ENCODE results near the gene CATSPERZ.
"Not testable (repeated sequence)": the region's sequence is repeated elsewhere in the genome, so short reads cannot be mapped to it uniquely, and the experiment has no call there.

Gene CATSPERZ

GRCh38 chr11:64306876-64307622 lies 6.9 kb downstream of the CATSPERZ start:
- Histone ChIP-seq H2BK5ac (ENCODE audit: low read length) (peak overlapping the region; percentile 7), H3K79me1 (ENCODE audit: low read depth, low read length) (peaks cover 10% of the 10 kb centered on the region), H3K4me3 (ENCODE audit: low read length in 2 of 2) (peak overlapping the region; percentile 88 to 92), H3K4ac (ENCODE audit: low read length) (no peak overlapping the region), H4K8ac (ENCODE audit: low read depth, low read length) (no peak overlapping the region), H2BK15ac (ENCODE audit: low read length) (no peak overlapping the region), H3K27ac (replicated peaks; ENCODE audit: low read length) (no peak overlapping the region), H2AFZ (ENCODE audit: low read length) (no peak overlapping the region), H4K91ac (ENCODE audit: low read depth, low read length, poor library complexity) (no peak overlapping the region), H3K4me1 (ENCODE audit: control insufficient read depth in 2 of 2, insufficient read depth in 1 of 2, low read depth in 1 of 2, low read length in 2 of 2) (peaks cover 9 to 12% of the 10 kb centered on the region in 2 donors), H3K9me3 (replicated peaks in 1 of 2; ENCODE audit: control insufficient read depth in 2 of 2, insufficient read depth in 1 of 2, low read depth in 1 of 2, low read length in 2 of 2) (no peaks in the 10 kb centered on the region), H3K36me3 (replicated peaks in 1 of 2; ENCODE audit: control insufficient read depth in 2 of 2, insufficient read depth in 2 of 2, low read length in 2 of 2) (peaks cover 3 to 10% of the 10 kb centered on the region in 2 donors), H3K27me3 (ENCODE audit: control insufficient read depth in 3 of 3, insufficient read depth in 3 of 3, low read depth in 1 of 3, low read length in 3 of 3) (peaks cover 0 to 12% (median 0%) of the 10 kb centered on the region in 3 experiments), H3K18ac (ENCODE audit: low read length) (no peak overlapping the region), H3K23ac (ENCODE audit: low read depth, low read length, poor library complexity) (no peak overlapping the region), H3K9ac (ENCODE audit: low read depth, low read length, poor library complexity) (peak overlapping the region; percentile 7), H2BK12ac (ENCODE audit: low read length) (no peak overlapping the region), H2AK5ac (ENCODE audit: low read depth, low read length) (peak overlapping the region; percentile 94), H3K4me2 (ENCODE audit: insufficient read depth, low read length, poor library complexity, severe bottlenecking) (peak overlapping the region; percentile 91), H3K14ac (ENCODE audit: low read length) (no peak overlapping the region), H2BK120ac (ENCODE audit: low read depth, low read length) (no peak overlapping the region)
- DNase-seq (ENCODE audit: low spot score), result no peak
- WGBS, 2 donors (ENCODE audit: extremely low coverage in 2 of 2, insufficient read length in 2 of 2, insufficient replicate concordance in 1 of 2), result no CpG with 5 or more reads among the region's 15 CpGs

- DNase-seq (ENCODE audit: low spot score); H3K14ac ChIP-seq (ENCODE audit: low read length); H3K18ac ChIP-seq (ENCODE audit: low read length); H2BK5ac ChIP-seq (ENCODE audit: low read length); H4K8ac ChIP-seq (ENCODE audit: low read depth, low read length); H3K9me3 ChIP-seq (replicated peaks in 1 of 2; ENCODE audit: control insufficient read depth in 2 of 2, insufficient read depth in 1 of 2, low read depth in 1 of 2, low read length in 2 of 2); H2BK15ac ChIP-seq (ENCODE audit: low read length); H3K23ac ChIP-seq (ENCODE audit: low read depth, low read length, poor library complexity); H4K91ac ChIP-seq (ENCODE audit: low read depth, low read length, poor library complexity); H3K4me3 ChIP-seq (ENCODE audit: low read length in 2 of 2); H3K27ac ChIP-seq (replicated peaks; ENCODE audit: low read length); H2BK120ac ChIP-seq (ENCODE audit: low read depth, low read length); H3K9ac ChIP-seq (ENCODE audit: low read depth, low read length, poor library complexity); H3K36me3 ChIP-seq (replicated peaks in 1 of 2; ENCODE audit: control insufficient read depth in 2 of 2, insufficient read depth in 2 of 2, low read length in 2 of 2); H2AK5ac ChIP-seq (ENCODE audit: low read depth, low read length); H3K4me2 ChIP-seq (ENCODE audit: insufficient read depth, low read length, poor library complexity, severe bottlenecking); H3K4ac ChIP-seq (ENCODE audit: low read length); H3K79me1 ChIP-seq (ENCODE audit: low read depth, low read length); H2AFZ ChIP-seq (ENCODE audit: low read length); H2BK12ac ChIP-seq (ENCODE audit: low read length): not testable (repeated sequence)
- Histone ChIP-seq H3K4me1 (ENCODE audit: control insufficient read depth in 2 of 2, insufficient read depth in 1 of 2, low read depth in 1 of 2, low read length in 2 of 2) (peaks cover 9 to 12% of the 10 kb centered on the region in 2 donors), H3K27me3 (ENCODE audit: control insufficient read depth in 3 of 3, insufficient read depth in 3 of 3, low read depth in 1 of 3, low read length in 3 of 3) (peaks cover 0 to 12% (median 0%) of the 10 kb centered on the region in 3 experiments)
- WGBS, 2 donors (ENCODE audit: extremely low coverage in 2 of 2, insufficient read length in 2 of 2, insufficient replicate concordance in 1 of 2), result no CpG with 5 or more reads among the region's 5 CpGs
Observed at GRCh38 chr11:64307795-64308194, 7.6 kb downstream of the CATSPERZ start.

GRCh38 chr11:64312947-64313346 lies 12.8 kb downstream of the CATSPERZ start:
- Histone ChIP-seq H3K23ac (ENCODE audit: low read depth, low read length, poor library complexity) (no peak overlapping the region), H3K27ac (replicated peaks; ENCODE audit: low read length) (no peak overlapping the region), H3K79me1 (ENCODE audit: low read depth, low read length) (peaks cover 22% of the 10 kb centered on the region), H2BK12ac (ENCODE audit: low read length) (no peak overlapping the region), H4K8ac (ENCODE audit: low read depth, low read length) (no peak overlapping the region), H3K36me3 (replicated peaks in 1 of 2; ENCODE audit: control insufficient read depth in 2 of 2, insufficient read depth in 2 of 2, low read length in 2 of 2) (peaks cover 12 to 27% of the 10 kb centered on the region in 2 donors), H3K4me2 (ENCODE audit: insufficient read depth, low read length, poor library complexity, severe bottlenecking) (no peak overlapping the region), H3K14ac (ENCODE audit: low read length) (no peak overlapping the region), H2BK120ac (ENCODE audit: low read depth, low read length) (no peak overlapping the region), H3K4me1 (ENCODE audit: control insufficient read depth in 2 of 2, insufficient read depth in 1 of 2, low read depth in 1 of 2, low read length in 2 of 2) (peaks cover 0 to 4% of the 10 kb centered on the region in 2 donors), H2BK5ac (ENCODE audit: low read length) (no peak overlapping the region), H2BK15ac (ENCODE audit: low read length) (no peak overlapping the region), H3K9ac (ENCODE audit: low read depth, low read length, poor library complexity) (no peak overlapping the region), H2AK5ac (ENCODE audit: low read depth, low read length) (no peak overlapping the region), H2AFZ (ENCODE audit: low read length) (no peak overlapping the region), H4K91ac (ENCODE audit: low read depth, low read length, poor library complexity) (no peak overlapping the region), H3K18ac (ENCODE audit: low read length) (no peak overlapping the region), H3K4ac (ENCODE audit: low read length) (no peak overlapping the region), H3K9me3 (replicated peaks in 1 of 2; ENCODE audit: control insufficient read depth in 2 of 2, insufficient read depth in 1 of 2, low read depth in 1 of 2, low read length in 2 of 2) (peaks cover 0 to 2% of the 10 kb centered on the region in 2 donors), H3K4me3 (ENCODE audit: low read length in 2 of 2) (no peak overlapping the region), H3K27me3 (ENCODE audit: control insufficient read depth in 3 of 3, insufficient read depth in 3 of 3, low read depth in 1 of 3, low read length in 3 of 3) (no peaks in the 10 kb centered on the region)
- no peak for DNase-seq (ENCODE audit: low spot score)
- no CpG with 5 or more reads among the region's 10 CpGs for WGBS, 2 donors (ENCODE audit: extremely low coverage in 2 of 2, insufficient read length in 2 of 2, insufficient replicate concordance in 1 of 2)

GRCh38 chr11:64313491-64314145 lies 13.5 kb downstream of the CATSPERZ start:
- Histone ChIP-seq H4K91ac (ENCODE audit: low read depth, low read length, poor library complexity) (no peak overlapping the region), H3K4me1 (ENCODE audit: control insufficient read depth in 2 of 2, insufficient read depth in 1 of 2, low read depth in 1 of 2, low read length in 2 of 2) (peaks cover 0 to 4% of the 10 kb centered on the region in 2 donors), H2BK12ac (ENCODE audit: low read length) (no peak overlapping the region), H4K8ac (ENCODE audit: low read depth, low read length) (no peak overlapping the region), H3K79me1 (ENCODE audit: low read depth, low read length) (peaks cover 22% of the 10 kb centered on the region), H3K9ac (ENCODE audit: low read depth, low read length, poor library complexity) (no peak overlapping the region), H3K36me3 (replicated peaks in 1 of 2; ENCODE audit: control insufficient read depth in 2 of 2, insufficient read depth in 2 of 2, low read length in 2 of 2) (peaks cover 12 to 27% of the 10 kb centered on the region in 2 donors), H3K14ac (ENCODE audit: low read length) (no peak overlapping the region), H3K23ac (ENCODE audit: low read depth, low read length, poor library complexity) (no peak overlapping the region), H2AFZ (ENCODE audit: low read length) (no peak overlapping the region), H3K27me3 (ENCODE audit: control insufficient read depth in 3 of 3, insufficient read depth in 3 of 3, low read depth in 1 of 3, low read length in 3 of 3) (no peaks in the 10 kb centered on the region), H3K4ac (ENCODE audit: low read length) (no peak overlapping the region), H2AK5ac (ENCODE audit: low read depth, low read length) (no peak overlapping the region), H3K27ac (replicated peaks; ENCODE audit: low read length) (no peak overlapping the region), H3K4me2 (ENCODE audit: insufficient read depth, low read length, poor library complexity, severe bottlenecking) (no peak overlapping the region), H3K4me3 (ENCODE audit: low read length in 2 of 2) (no peak overlapping the region), H3K9me3 (replicated peaks in 1 of 2; ENCODE audit: control insufficient read depth in 2 of 2, insufficient read depth in 1 of 2, low read depth in 1 of 2, low read length in 2 of 2) (peaks cover 0 to 2% of the 10 kb centered on the region in 2 donors), H2BK120ac (ENCODE audit: low read depth, low read length) (no peak overlapping the region), H3K18ac (ENCODE audit: low read length) (no peak overlapping the region), H2BK5ac (ENCODE audit: low read length) (no peak overlapping the region), H2BK15ac (ENCODE audit: low read length) (no peak overlapping the region)
- no CpG with 5 or more reads among the region's 18 CpGs for WGBS, 2 donors (ENCODE audit: extremely low coverage in 2 of 2, insufficient read length in 2 of 2, insufficient replicate concordance in 1 of 2)
- DNase-seq (ENCODE audit: low spot score), result no peak

Data from neuronal stem cell (in vitro differentiated cells).